ENCODE results near the gene DMRTA2. TPM values are rescaled to one million over a fixed set of nuclear protein-coding genes. Genes with fewer than 3 reads are reported as not detected.
A peak's percentile ranks its signal among the peaks of the same experiment; 100 is the strongest.

The DMRTA2 gene
- total RNA-seq, 2 experiments from 2014 or later, result 0.12 TPM; not detected in 1

DNA sequence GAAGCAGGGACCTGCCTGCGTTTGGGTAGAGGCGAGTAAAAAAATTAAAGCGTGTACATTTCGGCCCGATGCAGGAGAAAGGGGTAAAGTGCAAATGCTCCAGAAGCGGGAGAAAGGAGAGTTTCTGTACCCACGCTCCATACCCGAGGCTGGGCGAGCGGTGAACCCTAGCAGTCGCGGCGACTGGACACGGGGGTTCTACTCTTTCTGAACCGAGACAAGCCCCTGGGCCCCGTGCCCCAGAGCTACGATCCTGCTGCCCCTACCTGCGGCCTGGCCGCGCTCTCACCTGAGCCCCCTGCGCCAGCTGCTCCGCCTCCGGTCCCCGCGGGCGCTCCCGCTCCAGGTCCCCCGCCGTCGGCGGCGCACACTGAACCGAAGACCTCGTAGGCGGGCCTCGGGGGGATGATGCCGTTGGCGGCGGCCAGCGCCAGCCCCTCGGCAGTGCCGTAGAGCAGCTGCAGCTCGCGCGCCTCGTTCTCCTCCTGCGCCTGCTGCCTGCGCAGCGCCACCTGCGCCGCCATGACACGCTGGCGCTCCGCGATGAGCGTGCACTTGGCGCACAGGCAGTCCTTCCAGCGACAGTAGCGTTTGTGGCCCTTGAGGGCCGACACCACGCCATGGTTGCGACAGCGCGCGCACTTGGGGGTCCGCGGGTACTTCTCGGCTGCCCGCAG is 2.4 kb downstream of the DMRTA2 start:
- CTCF ChIA-PET, result no interaction called here
- Mint-ChIP-seq H3K4me1 (peaks cover 46% of the 10 kb centered on the region), H3K9me3 (ENCODE audit: low read depth) (no peaks in the 10 kb centered on the region), H3K36me3 (peaks cover 8% of the 10 kb centered on the region), H3K27me3 (peaks cover 86% of the 10 kb centered on the region), H3K4me3 (peak overlapping the region; percentile 18), H3K27ac (peak overlapping the region; percentile 42)
- DNase-seq (no peak), ATAC-seq (no peak)

- H3K36me3 Mint-ChIP-seq, result peaks cover 8% of the 10 kb centered on the region
- H3K27ac Mint-ChIP-seq, result peak overlapping the region; percentile 42
- no peak for DNase-seq
- peak overlapping the region; percentile 18 for H3K4me3 Mint-ChIP-seq
- CTCF ChIA-PET, result interaction anchor here (0.9 kb wide), 1 partner anchor 87 kb away, joined by 4 read pairs; no protein-coding TSS in a partner anchor
- no peak for ATAC-seq
- H3K4me1 Mint-ChIP-seq, result peaks cover 41% of the 10 kb centered on the region
- peaks cover 84% of the 10 kb centered on the region for H3K27me3 Mint-ChIP-seq
- H3K9me3 Mint-ChIP-seq (ENCODE audit: low read depth), result no peaks in the 10 kb centered on the region
Measured at GRCh38 chr1:50419907-50420677, 3.2 kb downstream of the DMRTA2 start.

- peaks cover 84% of the 10 kb centered on the region for H3K27me3 Mint-ChIP-seq
- ATAC-seq (no peak), DNase-seq (no peak)
- H3K36me3 Mint-ChIP-seq, result peaks cover 8% of the 10 kb centered on the region
- CTCF ChIA-PET, result interaction anchor here (0.9 kb wide), 1 partner anchor 86 kb away, joined by 4 read pairs; no protein-coding TSS in a partner anchor
- H3K4me3 Mint-ChIP-seq, result no peak overlapping the region
- no peaks in the 10 kb centered on the region for H3K9me3 Mint-ChIP-seq (ENCODE audit: low read depth)
- peaks cover 35% of the 10 kb centered on the region for H3K4me1 Mint-ChIP-seq
- H3K27ac Mint-ChIP-seq, result peak overlapping the region; percentile 20
Measured at GRCh38 chr1:50419192-50419906, 3.9 kb downstream of the DMRTA2 start.

GRCh38 chr1:50418600-50419109 is 4.6 kb downstream of the DMRTA2 start:
- H3K4me3 Mint-ChIP-seq, result no peak overlapping the region
- H3K27ac Mint-ChIP-seq, result no peak overlapping the region
- peaks cover 29% of the 10 kb centered on the region for H3K4me1 Mint-ChIP-seq
- CTCF ChIA-PET, result no interaction called here
- no peaks in the 10 kb centered on the region for H3K9me3 Mint-ChIP-seq (ENCODE audit: low read depth)
- H3K36me3 Mint-ChIP-seq, result peaks cover 8% of the 10 kb centered on the region
- peaks cover 85% of the 10 kb centered on the region for H3K27me3 Mint-ChIP-seq
- DNase-seq (no peak), ATAC-seq (no peak)

- ATAC-seq (no peak), DNase-seq (no peak)
- Mint-ChIP-seq H3K27me3 (peaks cover 85% of the 10 kb centered on the region), H3K9me3 (ENCODE audit: low read depth) (no peaks in the 10 kb centered on the region), H3K4me1 (peaks cover 25% of the 10 kb centered on the region), H3K36me3 (peaks cover 8% of the 10 kb centered on the region), H3K27ac (peak overlapping the region; percentile 40), H3K4me3 (no peak overlapping the region)
- CTCF ChIA-PET, result no interaction called here
Measured at GRCh38 chr1:50417946-50418599, 5.2 kb downstream of the DMRTA2 start.

DNA sequence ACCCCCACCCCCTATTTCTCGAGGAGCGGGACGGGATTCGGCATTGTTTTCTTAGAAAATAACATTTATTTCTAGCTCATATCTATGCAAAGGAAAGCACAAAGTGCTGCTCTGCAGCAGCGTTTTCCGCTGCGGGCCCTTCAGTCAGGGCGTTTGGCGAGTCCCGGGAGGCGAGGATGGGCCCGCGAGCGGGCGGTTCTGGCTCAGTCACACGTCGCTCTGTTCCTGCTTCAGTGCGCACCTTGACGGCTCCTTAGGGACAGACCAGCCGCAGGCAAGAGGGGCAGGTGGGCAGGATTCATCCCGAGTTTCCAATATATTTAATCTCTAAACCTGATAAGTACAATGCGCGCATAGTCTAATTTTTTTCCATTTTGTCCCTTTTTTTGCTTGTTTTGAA is 5.7 kb downstream of the DMRTA2 start:
- H3K27me3 Mint-ChIP-seq, result peaks cover 83% of the 10 kb centered on the region
- peaks cover 20% of the 10 kb centered on the region for H3K4me1 Mint-ChIP-seq
- ATAC-seq, result no peak
- no peak for DNase-seq
- H3K36me3 Mint-ChIP-seq, result peaks cover 8% of the 10 kb centered on the region
- CTCF ChIA-PET, result no interaction called here
- H3K4me3 Mint-ChIP-seq, result no peak overlapping the region
- no peaks in the 10 kb centered on the region for H3K9me3 Mint-ChIP-seq (ENCODE audit: low read depth)
- H3K27ac Mint-ChIP-seq, result peak overlapping the region; percentile 40

DNA sequence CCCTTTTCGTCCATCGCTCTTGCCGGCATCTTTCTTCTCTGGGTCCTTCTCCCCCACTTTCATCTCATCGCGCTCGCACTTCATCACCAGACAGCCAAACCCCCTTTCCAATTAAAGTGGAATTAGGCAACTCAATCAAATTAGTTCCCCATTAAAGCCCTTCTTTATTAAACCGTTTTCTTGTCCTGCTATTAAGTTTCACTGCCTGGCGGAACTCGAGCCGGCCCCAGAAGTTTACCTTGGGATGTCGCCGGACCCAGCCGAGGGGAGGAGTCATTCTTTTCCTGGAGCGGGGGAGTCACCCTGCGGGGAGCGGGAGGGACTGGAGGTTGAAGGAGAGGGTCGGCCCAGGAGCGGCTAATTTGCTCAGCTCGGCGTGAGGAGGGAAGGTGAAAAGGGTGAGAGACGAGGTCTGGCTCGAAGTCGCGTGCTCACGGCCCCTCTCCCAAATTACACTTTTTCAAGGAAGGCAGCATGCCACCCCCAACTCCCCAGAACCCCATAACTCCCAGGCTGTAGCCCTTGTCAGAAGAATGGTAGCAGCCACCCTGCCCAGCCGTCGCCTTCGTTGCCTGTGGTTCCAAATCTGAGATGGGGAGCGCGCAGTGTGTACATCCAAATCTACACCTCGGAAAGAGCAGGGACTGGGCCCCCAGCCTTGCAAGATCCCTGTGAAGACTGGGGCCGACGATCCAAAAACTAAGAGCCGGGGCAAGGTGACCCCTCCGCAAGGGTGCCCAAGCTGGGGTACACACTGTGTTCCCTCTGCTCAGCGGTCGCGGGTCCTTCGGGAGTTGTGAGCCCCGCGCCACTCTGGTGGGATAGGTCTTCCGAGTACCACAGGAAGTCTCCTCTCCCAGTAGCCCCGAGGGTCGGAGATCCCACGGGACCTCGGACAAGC is 6.4 kb downstream of the DMRTA2 start:
- Mint-ChIP-seq H3K36me3 (peaks cover 8% of the 10 kb centered on the region), H3K27ac (peak overlapping the region; percentile 56), H3K9me3 (ENCODE audit: low read depth) (no peaks in the 10 kb centered on the region), H3K27me3 (peaks cover 77% of the 10 kb centered on the region), H3K4me3 (no peak overlapping the region), H3K4me1 (peaks cover 19% of the 10 kb centered on the region)
- ATAC-seq, result no peak
- DNase-seq, result no peak
- CTCF ChIA-PET, result no interaction called here

DNA sequence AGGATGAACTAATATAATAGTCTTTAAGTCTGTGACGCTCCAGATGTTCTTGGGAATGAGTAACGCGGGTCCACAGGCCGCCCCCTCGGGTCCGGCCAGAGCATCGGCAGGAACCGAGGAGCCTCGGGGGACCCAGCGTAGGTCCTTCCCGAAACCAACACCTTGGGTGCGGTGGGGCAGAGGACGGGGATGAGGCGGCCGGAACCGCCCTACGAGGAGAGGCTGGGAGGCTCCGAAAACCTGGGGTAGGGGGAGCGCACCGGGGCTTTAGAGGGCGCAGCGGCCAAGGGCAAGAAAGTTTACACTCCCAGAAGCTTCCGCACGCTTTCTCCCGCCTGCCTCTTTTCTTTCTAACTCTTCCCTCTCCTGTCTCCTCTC is 7.1 kb downstream of the DMRTA2 start:
- Mint-ChIP-seq H3K27ac (peak overlapping the region; percentile 56), H3K36me3 (peaks cover 8% of the 10 kb centered on the region), H3K9me3 (ENCODE audit: low read depth) (no peaks in the 10 kb centered on the region), H3K4me1 (peaks cover 16% of the 10 kb centered on the region), H3K4me3 (no peak overlapping the region), H3K27me3 (peaks cover 75% of the 10 kb centered on the region)
- CTCF ChIA-PET, result no interaction called here
- ATAC-seq, result no peak
- DNase-seq, result no peak

DNA sequence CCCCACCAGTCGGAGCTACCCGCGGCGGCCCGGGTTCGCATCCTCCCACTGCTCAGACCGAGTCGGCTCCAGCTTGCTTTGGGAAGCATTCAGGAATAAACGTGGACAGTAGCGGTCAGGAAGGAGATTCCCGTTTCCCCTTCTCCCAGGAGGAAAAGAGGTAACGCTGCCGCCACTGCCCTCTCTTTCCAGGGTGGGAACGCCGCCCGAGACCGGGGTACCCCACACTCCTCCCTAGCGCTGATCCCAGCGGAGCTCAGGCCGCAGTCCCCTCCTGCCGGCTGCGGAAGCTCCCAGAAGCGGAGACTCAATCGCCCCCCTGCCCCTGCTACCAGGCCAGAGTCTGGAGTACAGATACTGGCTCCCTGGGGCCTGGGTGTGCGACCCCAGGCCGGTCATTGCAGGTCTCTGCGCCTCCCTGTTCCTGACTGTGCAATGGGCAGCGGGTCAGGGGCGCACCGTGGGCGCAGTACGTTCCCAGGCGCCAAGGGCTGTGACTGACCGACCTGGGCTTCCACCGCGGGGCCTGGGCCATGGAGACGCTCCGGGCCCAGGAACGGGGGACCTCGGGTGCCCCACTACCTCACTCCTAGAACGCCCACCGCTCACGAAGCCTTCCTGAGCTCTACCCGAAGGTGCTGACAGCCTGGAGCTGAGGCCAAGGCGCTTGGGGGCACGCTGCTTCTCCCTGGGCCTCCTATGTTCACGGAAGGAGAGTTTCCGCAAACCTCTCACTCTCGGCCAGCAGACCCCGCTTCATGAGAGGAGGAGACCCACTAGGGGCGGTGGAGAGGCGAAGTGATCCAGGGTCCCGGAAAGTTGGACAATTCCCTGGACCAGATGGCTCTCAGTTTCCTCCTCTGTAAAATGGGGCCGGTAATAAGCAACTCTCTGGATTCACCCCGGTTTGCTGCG is 7.8 kb downstream of the DMRTA2 start:
- peaks cover 77% of the 10 kb centered on the region for H3K27me3 Mint-ChIP-seq
- CTCF ChIA-PET, result no interaction called here
- H3K4me3 Mint-ChIP-seq, result no peak overlapping the region
- no peaks in the 10 kb centered on the region for H3K9me3 Mint-ChIP-seq (ENCODE audit: low read depth)
- DNase-seq (no peak), ATAC-seq (no peak)
- no peak overlapping the region for H3K27ac Mint-ChIP-seq
- H3K36me3 Mint-ChIP-seq, result peaks cover 7% of the 10 kb centered on the region
- H3K4me1 Mint-ChIP-seq, result peaks cover 15% of the 10 kb centered on the region

- no peak for DNase-seq
- H3K4me3 Mint-ChIP-seq, result no peak overlapping the region
- H3K27me3 Mint-ChIP-seq, result peaks cover 77% of the 10 kb centered on the region
- CTCF ChIA-PET, result no interaction called here
- peaks cover 10% of the 10 kb centered on the region for H3K4me1 Mint-ChIP-seq
- peaks cover 4% of the 10 kb centered on the region for H3K36me3 Mint-ChIP-seq
- no peaks in the 10 kb centered on the region for H3K9me3 Mint-ChIP-seq (ENCODE audit: low read depth)
- no peak for ATAC-seq
- H3K27ac Mint-ChIP-seq, result no peak overlapping the region
Measured at GRCh38 chr1:50414853-50415234, 8.4 kb downstream of the DMRTA2 start.

DNA sequence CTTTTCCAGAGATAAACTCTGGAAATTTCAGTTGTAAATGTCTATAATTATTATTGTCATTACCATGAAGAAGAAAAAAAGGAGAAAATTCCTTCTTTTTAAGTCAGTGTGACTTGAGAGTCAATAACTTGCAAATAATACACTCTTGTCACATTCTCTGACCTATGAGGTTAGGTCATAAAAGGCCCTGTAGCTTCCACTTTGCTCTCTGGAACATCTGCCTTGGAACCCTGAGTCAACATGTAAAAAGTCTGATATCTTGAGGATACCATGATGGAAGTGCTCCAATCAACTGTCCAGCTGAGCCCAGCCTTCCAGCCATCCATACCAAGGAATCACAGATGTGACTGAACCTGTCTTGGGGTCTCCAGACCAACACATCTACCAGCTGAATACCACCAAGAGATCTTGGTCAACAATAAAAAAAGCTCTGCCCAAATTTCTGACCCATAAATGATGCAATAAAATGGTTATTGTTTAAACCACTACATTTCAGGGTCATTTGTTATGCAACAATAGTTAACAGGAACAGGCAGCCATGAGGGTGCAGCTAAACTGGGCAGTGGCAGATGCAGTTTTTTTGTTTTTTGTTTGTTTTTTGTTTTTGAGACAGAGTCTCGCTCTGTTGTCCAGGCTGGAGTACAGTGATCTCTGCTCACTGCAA is 10.3 kb downstream of the DMRTA2 start:
- peaks cover 4% of the 10 kb centered on the region for H3K36me3 Mint-ChIP-seq
- DNase-seq, result no peak
- no peak overlapping the region for H3K27ac Mint-ChIP-seq
- H3K4me3 Mint-ChIP-seq, result no peak overlapping the region
- H3K9me3 Mint-ChIP-seq (ENCODE audit: low read depth), result no peaks in the 10 kb centered on the region
- H3K27me3 Mint-ChIP-seq, result peaks cover 77% of the 10 kb centered on the region
- CTCF ChIA-PET, result interaction anchor here (0.6 to 1.5 kb wide), 2 partner anchors 14 to 23 kb away, joined by 3 to 4 read pairs; no protein-coding TSS in a partner anchor
- ATAC-seq, result no peak
- H3K4me1 Mint-ChIP-seq, result peaks cover 7% of the 10 kb centered on the region

Measured in activated CD8-positive, alpha-beta memory T cell treated with anti-CD3 and anti-CD28 coated beads, Interleukin-2, amount 10 ng/mL, durations not matched to agents 7 days and 5 days (primary cell).